Skeletal muscle satellite cell (primary cell): ENCODE measurements around the gene NIM1K.
"Not testable (repeated sequence)": the region's sequence is repeated elsewhere in the genome, so short reads cannot be mapped to it uniquely, and the experiment has no call there.

Source experiments
- H3K27me3 ChIP-seq: 2 replicates; pipeline ENCODE4 v1.7.0; 2013; ENCODE audit warnings: low read length; ENCODE audit not compliant: control insufficient read depth, insufficient read depth
- H3K36me3 ChIP-seq: 2 replicates; pipeline ENCODE4 v1.7.0; 2013; ENCODE audit warnings: mild to moderate bottlenecking, control low read depth, low read length; ENCODE audit not compliant: insufficient read depth
- H3K4me1 ChIP-seq: 2 replicates; pipeline ENCODE4 v1.7.0; 2013; ENCODE audit warnings: low read length; ENCODE audit not compliant: control insufficient read depth, insufficient read depth
- H3K4me2 ChIP-seq: 2 replicates; pipeline ENCODE4 v1.7.0; 2013; ENCODE audit warnings: mild to moderate bottlenecking, low read length
- H3K4me3 ChIP-seq: 2 replicates; pipeline ENCODE4 v1.7.0; 2013; ENCODE audit warnings: low read length
- H3K9ac ChIP-seq: 2 replicates; pipeline ENCODE4 v1.7.0; 2013; ENCODE audit warnings: mild to moderate bottlenecking, low read depth, low read length, moderate library complexity
- H3K9me3 ChIP-seq: replicated peaks from 2 replicates; pipeline ENCODE4 v1.7.0; 2013; ENCODE audit warnings: mild to moderate bottlenecking, control low read depth, low read length

NIM1K gene

GRCh38 chr5:43157068-43157467 lies 35.0 kb upstream of the NIM1K start:
- H3K9ac ChIP-seq, result no peak overlapping the region
- H3K4me3 ChIP-seq, result no peak overlapping the region
- H3K4me2 ChIP-seq, result no peak overlapping the region
- H3K36me3 ChIP-seq, result peaks cover 25% of the 10 kb centered on the region
- H3K27me3 ChIP-seq, result no peaks in the 10 kb centered on the region
- H3K4me1 ChIP-seq, result peaks cover 5% of the 10 kb centered on the region
- no peaks in the 10 kb centered on the region for H3K9me3 ChIP-seq

GRCh38 chr5:43161244-43161643 lies 30.8 kb upstream of the NIM1K start:
- no peak overlapping the region for H3K4me2 ChIP-seq
- H3K9me3 ChIP-seq, result no peaks in the 10 kb centered on the region
- H3K36me3 ChIP-seq, result peaks cover 28% of the 10 kb centered on the region
- H3K27me3 ChIP-seq, result no peaks in the 10 kb centered on the region
- no peak overlapping the region for H3K4me3 ChIP-seq
- H3K4me1 ChIP-seq, result peaks cover 1% of the 10 kb centered on the region
- H3K9ac ChIP-seq, result no peak overlapping the region

GRCh38 chr5:43164801-43165200 lies 27.2 kb upstream of the NIM1K start:
- H3K9me3 ChIP-seq, H3K9ac ChIP-seq, H3K27me3 ChIP-seq, H3K4me1 ChIP-seq, H3K4me3 ChIP-seq, H3K4me2 ChIP-seq: not testable (repeated sequence)
- H3K36me3 ChIP-seq, result peaks cover 40% of the 10 kb centered on the region

GRCh38 chr5:43165323-43165722 lies 26.7 kb upstream of the NIM1K start:
- peaks cover 40% of the 10 kb centered on the region for H3K36me3 ChIP-seq
- H3K4me3 ChIP-seq, result no peak overlapping the region

GRCh38 chr5:43168175-43168574 lies 23.9 kb upstream of the NIM1K start:
- Histone ChIP-seq H3K4me1 (no peaks in the 10 kb centered on the region), H3K36me3 (peaks cover 31% of the 10 kb centered on the region), H3K9me3 (no peaks in the 10 kb centered on the region), H3K4me2 (no peak overlapping the region), H3K4me3 (no peak overlapping the region), H3K9ac (no peak overlapping the region), H3K27me3 (no peaks in the 10 kb centered on the region)

More at GRCh38 chr5:43165323-43165722, 26.7 kb upstream of the NIM1K start:
- Histone ChIP-seq H3K4me1 (no peaks in the 10 kb centered on the region), H3K9me3 (no peaks in the 10 kb centered on the region), H3K4me2 (no peak overlapping the region), H3K9ac (no peak overlapping the region), H3K27me3 (no peaks in the 10 kb centered on the region)

GRCh38 chr5:43171451-43171850 lies 20.6 kb upstream of the NIM1K start:
- Histone ChIP-seq H3K36me3 (peaks cover 46% of the 10 kb centered on the region), H3K4me1 (no peaks in the 10 kb centered on the region), H3K27me3 (no peaks in the 10 kb centered on the region), H3K9me3 (no peaks in the 10 kb centered on the region), H3K4me2 (no peak overlapping the region), H3K4me3 (no peak overlapping the region), H3K9ac (no peak overlapping the region)

- Histone ChIP-seq H3K27me3 (no peaks in the 10 kb centered on the region), H3K4me1 (no peaks in the 10 kb centered on the region), H3K9ac (no peak overlapping the region), H3K36me3 (peaks cover 48% of the 10 kb centered on the region), H3K9me3 (no peaks in the 10 kb centered on the region), H3K4me3 (no peak overlapping the region), H3K4me2 (no peak overlapping the region)
Measured at GRCh38 chr5:43171926-43172325, 20.1 kb upstream of the NIM1K start.

GRCh38 chr5:43172779-43173178 lies 19.2 kb upstream of the NIM1K start:
- H3K36me3 ChIP-seq, result peaks cover 45% of the 10 kb centered on the region
- H3K4me1 ChIP-seq, result no peaks in the 10 kb centered on the region
- H3K9me3 ChIP-seq, result no peaks in the 10 kb centered on the region
- H3K4me3 ChIP-seq, result no peak overlapping the region
- no peaks in the 10 kb centered on the region for H3K27me3 ChIP-seq
- H3K4me2 ChIP-seq, result no peak overlapping the region
- H3K9ac ChIP-seq, result no peak overlapping the region

GRCh38 chr5:43174586-43174985 lies 17.4 kb upstream of the NIM1K start:
- Histone ChIP-seq H3K4me3 (no peak overlapping the region), H3K4me1 (no peaks in the 10 kb centered on the region), H3K4me2 (no peak overlapping the region), H3K36me3 (peaks cover 37% of the 10 kb centered on the region), H3K9ac (no peak overlapping the region), H3K9me3 (no peaks in the 10 kb centered on the region), H3K27me3 (no peaks in the 10 kb centered on the region)

GRCh38 chr5:43179836-43180235 lies 12.2 kb upstream of the NIM1K start:
- Histone ChIP-seq H3K36me3 (peaks cover 21% of the 10 kb centered on the region), H3K4me1 (no peaks in the 10 kb centered on the region), H3K27me3 (no peaks in the 10 kb centered on the region)

GRCh38 chr5:43182421-43182820 lies 9.6 kb upstream of the NIM1K start:
- Histone ChIP-seq H3K36me3 (peaks cover 3% of the 10 kb centered on the region), H3K4me1 (no peaks in the 10 kb centered on the region), H3K27me3 (no peaks in the 10 kb centered on the region), H3K4me3 (no peak overlapping the region), H3K9me3 (no peaks in the 10 kb centered on the region), H3K9ac (no peak overlapping the region), H3K4me2 (no peak overlapping the region)

More at GRCh38 chr5:43179836-43180235, 12.2 kb upstream of the NIM1K start:
- no peaks in the 10 kb centered on the region for H3K9me3 ChIP-seq
- no peak overlapping the region for H3K9ac ChIP-seq
- H3K4me3 ChIP-seq, result no peak overlapping the region
- H3K4me2 ChIP-seq, result no peak overlapping the region

- H3K9ac ChIP-seq, H3K36me3 ChIP-seq, H3K4me3 ChIP-seq, H3K9me3 ChIP-seq, H3K27me3 ChIP-seq, H3K4me2 ChIP-seq, H3K4me1 ChIP-seq: not testable (repeated sequence)
Measured at GRCh38 chr5:43183101-43183500, 8.9 kb upstream of the NIM1K start.
